Measurements from ENCODE around the gene SPG21. TPM values are rescaled to one million over a fixed set of nuclear protein-coding genes. Genes with fewer than 3 reads are reported as not detected.

The SPG21 gene
- total RNA-seq: 10 to 100 TPM; 57.0 to 84.3 (median 73.5) TPM

GRCh38 chr15:64989416-64990167 lies at the start of gene SPG21:
Gene SPG21, minus strand, starts transcription at chr15:64989914. Its CDS starts 6,345 bp downstream, at chr15:64983569.
- Histone ChIP-seq H3K27ac (peak within 1 kb of the TSS; percentile 95), H3K4me3 (peak within 1 kb of the TSS; percentile 88), H3K27me3 (no peaks in the 10 kb centered on the region), H3K36me3 (no peaks in the 10 kb centered on the region), H3K4me1 (peaks cover 35% of the 10 kb centered on the region), H3K9me3 (no peaks in the 10 kb centered on the region)
- no peak for TF ChIP-seq EP300 (IDR thresholded peaks at IDR 0.05)
- no peak for TF ChIP-seq CTCF (IDR thresholded peaks at IDR 0.05)
- TF ChIP-seq POLR2AphosphoS5 (IDR thresholded peaks at IDR 0.05): peak in 1 of 3 donors; percentile 16
- peak in 1 of 2 donors; percentile 48 for TF ChIP-seq POLR2A (IDR thresholded peaks at IDR 0.05)
- DNase-seq (ENCODE audit: low spot score in 2 of 2): peak; percentile 92 to 94
- WGBS: 1% methylated on average over 20 of the region's 75 CpGs

GRCh38 chr15:65038836-65039235 lies 49.1 kb upstream of the SPG21 start:
- no peaks in the 10 kb centered on the region for H3K9me3 ChIP-seq
- H3K4me1 ChIP-seq: peaks cover 2% of the 10 kb centered on the region
- no peaks in the 10 kb centered on the region for H3K36me3 ChIP-seq
- H3K27ac ChIP-seq: no peak overlapping the region
- no peaks in the 10 kb centered on the region for H3K27me3 ChIP-seq
- H3K4me3 ChIP-seq: no peak overlapping the region
- TF ChIP-seq POLR2A (IDR thresholded peaks at IDR 0.05) (no peak), POLR2AphosphoS5 (IDR thresholded peaks at IDR 0.05) (no peak), CTCF (IDR thresholded peaks at IDR 0.05) (no peak), EP300 (IDR thresholded peaks at IDR 0.05) (no peak)
- WGBS: 89% methylated on average over 3 of the region's 5 CpGs
- DNase-seq (ENCODE audit: low spot score in 2 of 2): no peak

GRCh38 chr15:65038428-65038827 lies 48.7 kb upstream of the SPG21 start:
- H3K27ac ChIP-seq: no peak overlapping the region
- H3K4me1 ChIP-seq: peaks cover 6% of the 10 kb centered on the region
- DNase-seq (ENCODE audit: low spot score in 2 of 2): no peak
- no peaks in the 10 kb centered on the region for H3K9me3 ChIP-seq
- 97% methylated on average over 3 of the region's 3 CpGs for WGBS
- H3K36me3 ChIP-seq: no peaks in the 10 kb centered on the region
- TF ChIP-seq POLR2A (IDR thresholded peaks at IDR 0.05): no peak
- TF ChIP-seq CTCF (IDR thresholded peaks at IDR 0.05): no peak
- TF ChIP-seq POLR2AphosphoS5 (IDR thresholded peaks at IDR 0.05): no peak
- TF ChIP-seq EP300 (IDR thresholded peaks at IDR 0.05): no peak
- no peaks in the 10 kb centered on the region for H3K27me3 ChIP-seq
- no peak overlapping the region for H3K4me3 ChIP-seq

DNA sequence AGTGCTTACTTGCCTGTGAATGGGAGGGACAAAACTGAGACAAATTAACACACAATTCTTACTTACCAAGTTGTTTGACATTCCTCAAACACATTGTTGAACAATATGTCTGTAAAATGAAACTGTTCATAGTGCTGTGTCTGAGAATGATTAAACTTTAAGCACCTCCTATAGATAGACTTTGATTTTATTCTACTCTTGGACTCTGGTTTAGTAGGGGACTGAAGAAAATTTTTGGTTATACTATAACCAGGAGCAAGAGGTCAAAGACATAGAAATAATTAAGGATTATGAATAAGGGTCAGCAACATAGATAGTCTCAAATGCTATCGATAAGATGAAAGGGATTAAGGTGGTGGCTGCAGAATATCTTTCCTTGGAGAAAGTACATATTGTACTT lies 47.6 kb upstream of the SPG21 start:
- Histone ChIP-seq H3K4me1 (peaks cover 12% of the 10 kb centered on the region), H3K36me3 (no peaks in the 10 kb centered on the region), H3K27me3 (no peaks in the 10 kb centered on the region), H3K27ac (no peak overlapping the region), H3K4me3 (no peak overlapping the region), H3K9me3 (no peaks in the 10 kb centered on the region)
- DNase-seq (ENCODE audit: low spot score in 2 of 2): no peak
- WGBS: 87% methylated on average over 1 of the region's 1 CpG
- no peak for TF ChIP-seq POLR2AphosphoS5 (IDR thresholded peaks at IDR 0.05)
- TF ChIP-seq EP300 (IDR thresholded peaks at IDR 0.05): no peak
- no peak for TF ChIP-seq CTCF (IDR thresholded peaks at IDR 0.05)
- TF ChIP-seq POLR2A (IDR thresholded peaks at IDR 0.05): no peak

DNA sequence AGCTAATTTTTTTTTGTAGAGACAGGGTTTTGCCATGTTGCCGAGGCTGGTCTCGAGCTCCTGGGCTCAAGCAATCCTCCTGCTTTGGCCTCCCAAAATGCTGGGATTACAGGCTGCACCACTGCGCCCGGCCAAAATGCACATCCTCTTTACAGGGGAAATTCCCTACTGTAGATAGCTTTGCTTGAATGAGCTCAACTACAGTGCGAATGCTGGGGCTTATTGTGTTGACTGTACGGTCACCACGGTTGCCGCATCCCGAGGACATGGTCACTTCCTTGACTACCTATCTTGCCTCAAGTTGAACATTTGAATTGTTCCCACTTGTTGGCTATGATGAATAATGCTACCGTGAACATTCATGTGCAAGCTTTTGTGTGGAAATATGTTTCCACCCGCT lies 45.0 kb upstream of the SPG21 start:
- TF ChIP-seq EP300 (IDR thresholded peaks at IDR 0.05): no peak
- TF ChIP-seq POLR2A (IDR thresholded peaks at IDR 0.05): no peak
- TF ChIP-seq CTCF (IDR thresholded peaks at IDR 0.05): no peak
- TF ChIP-seq POLR2AphosphoS5 (IDR thresholded peaks at IDR 0.05): no peak
- Histone ChIP-seq H3K4me1 (peaks cover 12% of the 10 kb centered on the region), H3K27me3 (no peaks in the 10 kb centered on the region), H3K27ac (no peak overlapping the region), H3K36me3 (no peaks in the 10 kb centered on the region), H3K4me3 (no peak overlapping the region), H3K9me3 (no peaks in the 10 kb centered on the region)
- WGBS: 93% methylated on average over 11 of the region's 11 CpGs
- DNase-seq (ENCODE audit: low spot score in 2 of 2): no peak

Data from suprapubic skin (tissue), 4 donors.